Erythroblast (primary cell): ENCODE measurements around the gene IL3.

Experiments
- GATA1 ChIP-seq: IDR thresholded peaks from 2 replicates; pipeline ENCODE4 v1.6.1; 2011; ENCODE audit warnings: low read depth, mild to moderate bottlenecking, control low read depth, low read length, moderate library complexity
- POLR2A ChIP-seq: IDR thresholded peaks from 2 replicates; pipeline ENCODE4 v1.6.1; 2011; ENCODE audit warnings: mild to moderate bottlenecking, low read length

DNA sequence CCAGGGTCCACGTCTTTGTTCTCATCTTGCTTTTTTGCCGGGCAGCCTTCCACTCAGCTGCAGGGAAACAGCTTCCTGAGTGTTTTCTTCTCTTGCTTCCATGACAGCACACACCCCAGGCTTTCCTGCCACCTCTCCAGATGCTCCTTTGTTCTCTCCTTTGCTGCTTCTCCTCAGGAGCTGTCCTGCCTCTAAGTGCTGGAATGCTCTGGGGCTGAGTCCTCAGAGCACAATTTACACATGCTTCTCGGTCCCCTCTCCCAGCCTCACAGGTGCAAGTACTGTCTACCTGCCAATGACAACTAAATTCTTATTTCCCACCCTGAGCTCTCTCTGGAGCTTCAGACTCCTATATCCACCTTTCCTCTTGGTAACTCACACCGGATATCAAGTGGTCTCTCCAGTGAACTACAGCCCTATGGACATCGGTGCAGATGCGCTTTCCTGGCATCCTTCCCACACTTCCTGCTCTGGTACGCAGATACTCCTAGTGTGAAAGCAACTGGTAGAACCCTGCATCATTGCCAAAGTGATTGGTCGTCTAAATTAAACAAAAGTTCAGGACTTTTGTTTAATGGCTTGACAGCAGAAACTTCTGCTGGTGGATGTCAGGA, 35.6 kb upstream of the IL3 start:
- TF ChIP-seq POLR2A (no peak), GATA1 (no peak)
